Erythroblast (primary cell): Measurements from ENCODE around the gene MRPS2.

ENCODE experiments used
- GATA1 ChIP-seq: IDR thresholded peaks from 2 replicates; pipeline ENCODE4 v1.6.1; 2011; ENCODE audit warnings: low read depth, mild to moderate bottlenecking, control low read depth, low read length, moderate library complexity
- POLR2A ChIP-seq: IDR thresholded peaks from 2 replicates; pipeline ENCODE4 v1.6.1; 2011; ENCODE audit warnings: mild to moderate bottlenecking, low read length

DNA sequence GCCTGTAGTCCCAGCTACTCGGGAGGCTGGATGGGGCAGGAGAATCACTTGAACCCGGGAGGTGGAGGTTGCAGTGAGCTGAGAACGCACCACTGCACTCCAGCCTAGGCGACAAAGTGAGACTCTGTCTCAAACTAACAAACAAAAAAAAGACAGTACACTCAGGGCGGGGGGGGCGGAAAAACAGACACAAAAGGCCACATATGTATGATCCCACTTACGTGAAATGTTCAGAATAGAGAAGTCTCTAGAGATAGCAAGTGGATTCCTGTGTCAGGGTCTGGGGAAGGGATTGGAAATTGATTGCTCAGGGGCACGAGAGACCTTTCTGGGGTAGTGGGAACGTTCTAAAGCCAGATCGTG, 11.7 kb downstream of the MRPS2 start:
- no peak for TF ChIP-seq POLR2A
- TF ChIP-seq GATA1, result no peak
